Tibial nerve (tissue), 3 donors: Measurements from ENCODE around the gene ITGAV.

ENCODE experiments used
- CTCF ChIP-seq, 5 experiments: fragments of 200-600 bp in 3 of 5; fragments of 450-650 bp in 2 of 5; sonication (generic) in 3 of 5; IDR thresholded peaks; one replicate each; pipeline ENCODE4 v1.5.1; 2016 to 2019; ENCODE audit warnings: antibody characterized with exemption in 5 of 5, mild to moderate bottlenecking in 3 of 5, moderate library complexity in 2 of 5
- POLR2A ChIP-seq, 2 donors: fragments of 450-650 bp; IDR thresholded peaks; one replicate each; pipeline ENCODE4 v1.6.1; 2017; ENCODE audit warnings: antibody characterized with exemption in 2 of 2, mild to moderate bottlenecking in 2 of 2, moderate library complexity in 2 of 2

DNA sequence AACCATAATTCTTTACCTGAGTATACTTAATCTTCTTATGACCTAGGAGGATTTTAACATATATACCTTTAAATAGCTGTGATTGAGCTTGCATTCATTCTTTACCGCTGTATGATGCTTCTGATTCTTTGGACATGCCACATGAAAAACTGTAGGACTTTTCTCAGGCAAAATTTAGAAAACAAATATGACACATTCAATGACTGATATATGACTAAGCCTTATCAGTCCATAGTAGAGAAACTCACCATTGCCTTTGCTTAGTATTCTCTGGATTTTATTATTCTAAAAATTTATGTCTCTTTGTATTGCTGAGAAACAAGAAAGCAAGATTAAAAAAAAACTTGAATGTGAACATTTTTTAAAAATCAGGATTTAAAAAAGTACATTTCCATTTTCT is 107.7 kb downstream of the ITGAV start:
- no peak for TF ChIP-seq CTCF (IDR thresholded peaks at IDR 0.05)
- TF ChIP-seq POLR2A (IDR thresholded peaks at IDR 0.05) = no peak
